Calu3 (cell line): Measurements from ENCODE around the gene PCDHGA3. TPM values are rescaled to one million over a fixed set of nuclear protein-coding genes. Genes with fewer than 3 reads are reported as not detected.

Experiments
- BruUV-seq: library from RNA; stranded (reverse); fragments of 400-500 nt; replicated peaks from 2 replicates; lab custom pipeline; 2021; lab: Mats Ljungman, UMichigan
- CTCF ChIA-PET: fragments of 300-600 bp; sonication (Branson Sonifier 250); formaldehyde crosslinking; loops from one replicate; lab custom pipeline; 2022; ENCODE audit warnings: antibody characterized with exemption; lab: Charles Lee
- DNase-seq: peaks from one replicate; pipeline ENCODE4 v3.0.0; 2022
- H3K27ac Mint-ChIP-seq: one replicate; pipeline ENCODE4 v1.8.0; 2022; ENCODE audit warnings: mixed read lengths; ENCODE audit not compliant: unreplicated experiment
- H3K27me3 Mint-ChIP-seq: one replicate; pipeline ENCODE4 v1.8.0; 2022; ENCODE audit warnings: mixed read lengths; ENCODE audit not compliant: unreplicated experiment
- H3K36me3 Mint-ChIP-seq: one replicate; pipeline ENCODE4 v1.8.0; 2022; ENCODE audit warnings: mild to moderate bottlenecking, moderate library complexity, mixed read lengths; ENCODE audit not compliant: insufficient read depth, unreplicated experiment
- H3K4me1 Mint-ChIP-seq: one replicate; pipeline ENCODE4 v1.8.0; 2022; ENCODE audit warnings: mild to moderate bottlenecking, low read depth, mixed read lengths; ENCODE audit not compliant: unreplicated experiment
- H3K4me3 Mint-ChIP-seq: one replicate; pipeline ENCODE4 v1.8.0; 2022; ENCODE audit warnings: mild to moderate bottlenecking, low read depth, moderate library complexity, mixed read lengths; ENCODE audit not compliant: unreplicated experiment
- H3K9me3 Mint-ChIP-seq: one replicate; pipeline ENCODE4 v1.8.0; 2022; ENCODE audit warnings: low read depth, mixed read lengths; ENCODE audit not compliant: unreplicated experiment
- intact Hi-C: fragments of 100-400 bp; cut with micrococcal nuclease; formaldehyde crosslinking; loops from one replicate; pipeline ENCODE4 v1.10.0; 2022; ENCODE audit not compliant: unreplicated experiment
- total RNA-seq: library from RNA; stranded (reverse); gene quantifications from 2 replicates; pipeline ENCODE4 v1.2.3, GENCODE V29; 2022
- TF ChIP-seq, protein P1 (sequence below): fragments of 200-600 bp; IDR thresholded peaks from one replicate; pipeline ENCODE4 v1.8.0; 2022; ENCODE audit warnings: antibody characterized with exemption; ENCODE audit not compliant: unreplicated experiment

PCDHGA3 gene
- total RNA-seq, 1 experiment from 2014 or later = not detected

- H3K4me3 Mint-ChIP-seq = no peak within 1 kb of the TSS
- no TSS peak for BruUV-seq
- CTCF ChIA-PET = interaction anchor here (0.5 kb wide), 1 partner anchor 53 kb away, joined by 3 read pairs; no protein-coding TSS in a partner anchor
- intact Hi-C loops = no loop called here
- TF ChIP-seq, protein P1, sequence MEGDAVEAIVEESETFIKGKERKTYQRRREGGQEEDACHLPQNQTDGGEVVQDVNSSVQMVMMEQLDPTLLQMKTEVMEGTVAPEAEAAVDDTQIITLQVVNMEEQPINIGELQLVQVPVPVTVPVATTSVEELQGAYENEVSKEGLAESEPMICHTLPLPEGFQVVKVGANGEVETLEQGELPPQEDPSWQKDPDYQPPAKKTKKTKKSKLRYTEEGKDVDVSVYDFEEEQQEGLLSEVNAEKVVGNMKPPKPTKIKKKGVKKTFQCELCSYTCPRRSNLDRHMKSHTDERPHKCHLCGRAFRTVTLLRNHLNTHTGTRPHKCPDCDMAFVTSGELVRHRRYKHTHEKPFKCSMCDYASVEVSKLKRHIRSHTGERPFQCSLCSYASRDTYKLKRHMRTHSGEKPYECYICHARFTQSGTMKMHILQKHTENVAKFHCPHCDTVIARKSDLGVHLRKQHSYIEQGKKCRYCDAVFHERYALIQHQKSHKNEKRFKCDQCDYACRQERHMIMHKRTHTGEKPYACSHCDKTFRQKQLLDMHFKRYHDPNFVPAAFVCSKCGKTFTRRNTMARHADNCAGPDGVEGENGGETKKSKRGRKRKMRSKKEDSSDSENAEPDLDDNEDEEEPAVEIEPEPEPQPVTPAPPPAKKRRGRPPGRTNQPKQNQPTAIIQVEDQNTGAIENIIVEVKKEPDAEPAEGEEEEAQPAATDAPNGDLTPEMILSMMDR = no peak
- DNase-seq = no peak
- no peak within 1 kb of the TSS for H3K27ac Mint-ChIP-seq
- peaks cover 19% of the 10 kb centered on the region for H3K9me3 Mint-ChIP-seq
- no peaks in the 10 kb centered on the region for H3K4me1 Mint-ChIP-seq
- no peaks in the 10 kb centered on the region for H3K27me3 Mint-ChIP-seq
- H3K36me3 Mint-ChIP-seq = peaks cover 5% of the 10 kb centered on the region
Measured at GRCh38 chr5:141354900-141355469, 11.4 kb downstream of the PCDHGA3 start, which contains the start of gene PCDHGA4. Gene PCDHGA4, plus strand, starts transcription at chr5:141355021. Its CDS starts 87 bp downstream, at chr5:141355108.

- H3K9me3 Mint-ChIP-seq = peaks cover 18% of the 10 kb centered on the region
- intact Hi-C loops = no loop called here
- CTCF ChIA-PET = interaction anchor here (0.5 kb wide), 1 partner anchor 54 kb away, joined by 3 read pairs; no protein-coding TSS in a partner anchor
- no peaks in the 10 kb centered on the region for H3K36me3 Mint-ChIP-seq
- no TSS peak for BruUV-seq
- H3K4me3 Mint-ChIP-seq = no peak overlapping the region
- H3K4me1 Mint-ChIP-seq = no peaks in the 10 kb centered on the region
- no peak overlapping the region for H3K27ac Mint-ChIP-seq
- H3K27me3 Mint-ChIP-seq = no peaks in the 10 kb centered on the region
- TF ChIP-seq, protein P1 = no peak
- DNase-seq = no peak
Measured at GRCh38 chr5:141355641-141356040, 12.0 kb downstream of the PCDHGA3 start.

DNA sequence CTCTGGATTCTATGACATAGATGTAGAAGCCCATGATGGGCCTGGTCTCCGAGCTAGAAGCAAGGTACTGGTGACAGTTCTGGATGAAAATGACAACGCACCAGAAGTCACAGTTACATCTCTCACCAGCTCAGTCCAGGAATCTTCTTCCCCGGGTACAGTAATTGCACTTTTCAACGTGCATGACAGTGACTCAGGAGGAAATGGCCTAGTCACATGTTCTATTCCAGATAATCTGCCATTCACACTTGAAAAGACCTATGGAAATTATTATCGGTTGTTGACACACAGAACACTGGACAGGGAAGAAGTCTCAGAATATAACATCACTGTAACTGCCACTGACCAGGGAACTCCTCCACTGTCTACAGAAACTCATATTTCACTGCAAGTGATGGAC is 12.5 kb downstream of the PCDHGA3 start:
- BruUV-seq = no TSS peak
- Mint-ChIP-seq H3K4me1 (no peaks in the 10 kb centered on the region), H3K27me3 (no peaks in the 10 kb centered on the region), H3K9me3 (peaks cover 19% of the 10 kb centered on the region), H3K4me3 (no peak overlapping the region), H3K36me3 (no peaks in the 10 kb centered on the region), H3K27ac (no peak overlapping the region)
- CTCF ChIA-PET = no interaction called here
- no peak for DNase-seq
- intact Hi-C loops = no loop called here
- TF ChIP-seq, protein P1 = no peak

GRCh38 chr5:141356950-141357349 is 13.3 kb downstream of the PCDHGA3 start:
- no TSS peak for BruUV-seq
- H3K4me1 Mint-ChIP-seq = no peaks in the 10 kb centered on the region
- no peaks in the 10 kb centered on the region for H3K27me3 Mint-ChIP-seq
- DNase-seq = no peak
- H3K4me3 Mint-ChIP-seq = no peak overlapping the region
- H3K9me3 Mint-ChIP-seq = peaks cover 19% of the 10 kb centered on the region
- TF ChIP-seq, protein P1 = no peak
- intact Hi-C loops = no loop called here
- H3K36me3 Mint-ChIP-seq = peaks cover 3% of the 10 kb centered on the region
- H3K27ac Mint-ChIP-seq = no peak overlapping the region
- CTCF ChIA-PET = no interaction called here
